Dermis blood vessel endothelial cell (primary cell): Measurements from ENCODE around the gene TMEM131L. TPM values are rescaled to one million over a fixed set of nuclear protein-coding genes. Genes with fewer than 3 reads are reported as not detected.
"Not testable (repeated sequence)": the region's sequence is repeated elsewhere in the genome, so short reads cannot be mapped to it uniquely, and the experiment has no call there.

Experiments
- DNase-seq: peaks from one replicate; pipeline ENCODE4 v3.0.0; 2010
- total RNA-seq: library from RNA; depleted of rRNA; stranded (reverse); fragments of >200 nt; gene quantifications from 2 replicates; pipeline ENCODE4 v1.2.3, GENCODE V29; 2014

TMEM131L gene
- total RNA-seq, 1 donor from 2014 or later: 16.2 TPM

GRCh38 chr4:153655002-153655541 lies 188.9 kb downstream of the TMEM131L start:
- DNase-seq: no peak

- DNase-seq: no peak
Observed at GRCh38 chr4:153655928-153656327, 189.8 kb downstream of the TMEM131L start.

- DNase-seq: peak; percentile 80
Observed at GRCh38 chr4:153661215-153661822, 195.2 kb downstream of the TMEM131L start.

- no peak for DNase-seq
Observed at GRCh38 chr4:153661908-153662307, 195.7 kb downstream of the TMEM131L start.

DNA sequence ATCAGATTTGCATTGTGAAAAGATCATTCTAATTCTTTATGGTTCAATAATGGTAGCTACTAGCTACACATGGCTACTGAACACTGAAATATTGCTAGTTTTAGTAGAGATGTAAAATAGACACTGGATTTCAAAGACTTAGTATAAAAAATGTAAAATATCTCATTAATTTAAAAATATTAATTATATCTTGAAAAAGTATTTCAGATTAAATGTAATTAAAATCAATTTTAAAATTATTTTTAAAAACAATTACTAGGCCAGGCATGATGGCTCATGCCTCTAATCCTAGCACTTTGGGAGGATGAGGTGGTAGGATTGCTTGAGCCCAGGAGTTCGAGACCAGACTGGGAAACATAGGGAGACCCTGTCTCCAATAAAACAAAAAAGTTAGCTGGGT lies 197.5 kb downstream of the TMEM131L start:
- no peak for DNase-seq

DNA sequence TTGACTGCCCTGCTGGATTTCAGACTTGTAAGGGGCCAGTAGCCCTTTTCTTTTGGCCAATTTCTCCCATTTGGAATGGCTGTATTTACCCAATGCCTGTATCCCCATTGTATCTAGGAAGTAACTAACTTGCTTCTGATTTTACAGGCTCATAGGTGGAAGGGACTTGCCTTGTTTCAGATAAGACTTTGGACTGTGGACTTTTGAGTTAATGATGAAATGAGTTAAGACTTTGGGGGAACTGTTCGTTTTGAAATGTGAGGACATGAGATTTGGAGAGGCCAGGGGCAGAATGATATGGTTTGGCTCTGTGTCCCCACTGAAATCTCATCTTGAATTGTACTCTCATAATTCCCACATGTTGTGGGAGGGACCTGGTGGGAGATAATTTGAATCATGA lies 200.3 kb downstream of the TMEM131L start:
- not testable (repeated sequence) for DNase-seq

DNA sequence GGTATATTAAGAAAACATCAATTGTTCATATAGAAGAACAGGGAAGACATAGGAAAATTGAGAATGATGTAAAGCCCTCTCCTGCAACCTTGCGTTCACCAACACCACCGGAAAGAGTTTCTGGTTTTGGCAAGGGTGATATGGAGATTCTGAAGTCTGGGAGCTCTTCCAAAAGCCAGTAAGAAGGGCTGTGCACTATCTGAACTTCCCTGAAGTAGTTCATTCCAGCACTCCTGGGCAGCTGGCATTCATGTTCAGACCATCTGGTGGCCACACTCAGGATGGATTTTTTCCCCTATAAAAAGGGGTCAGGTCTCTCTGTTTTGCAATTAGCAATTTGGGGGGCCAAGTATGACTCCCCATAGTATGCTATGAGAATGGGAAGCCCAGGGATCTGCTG lies 202.5 kb downstream of the TMEM131L start:
- no peak for DNase-seq

GRCh38 chr4:153669838-153670237 lies 203.7 kb downstream of the TMEM131L start:
- DNase-seq: no peak

GRCh38 chr4:153676486-153676885 lies 210.3 kb downstream of the TMEM131L start:
- DNase-seq: peak; percentile 24

DNA sequence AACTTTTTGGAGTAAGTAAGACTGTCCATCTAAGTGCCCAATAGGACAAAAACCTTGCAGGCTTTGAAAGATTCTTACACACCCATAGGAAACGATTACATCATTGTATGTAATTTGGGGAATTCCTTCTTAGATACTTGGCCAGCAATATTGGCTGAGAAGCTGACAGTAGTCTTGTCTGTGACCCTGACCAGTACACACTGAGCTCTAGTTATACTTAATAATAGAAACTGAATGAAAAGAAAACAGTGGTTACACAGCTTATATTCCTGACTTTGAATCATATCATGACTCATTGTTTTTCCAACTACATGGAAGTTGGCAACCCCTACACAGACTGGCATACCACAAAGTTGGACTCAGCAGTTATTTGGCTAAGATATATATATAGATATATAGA lies 210.8 kb downstream of the TMEM131L start:
- peak; percentile 84 for DNase-seq

GRCh38 chr4:153679486-153679885 lies 213.3 kb downstream of the TMEM131L start:
- DNase-seq: no peak

DNA sequence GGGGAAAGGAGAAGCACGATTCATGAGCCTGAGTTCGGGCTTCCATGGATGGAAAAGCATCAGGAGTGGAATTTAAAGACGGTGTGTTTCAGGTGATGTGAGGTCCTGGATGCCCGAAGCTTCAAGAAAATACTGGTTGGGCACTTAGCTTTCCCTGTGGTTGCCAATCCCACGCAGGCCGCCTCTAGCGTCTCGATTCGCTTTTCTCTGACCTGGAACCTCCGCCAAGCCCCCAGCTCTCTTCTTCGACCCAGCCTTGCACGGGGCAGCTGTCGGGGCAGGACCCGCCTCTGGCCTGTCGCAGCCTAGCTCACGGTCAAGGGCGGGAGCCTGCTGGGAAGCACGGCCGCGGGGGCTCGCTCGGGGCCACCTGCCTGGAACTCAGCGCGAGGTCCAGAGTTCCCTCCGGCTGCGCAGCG lies 217.6 kb downstream of the TMEM131L start:
- DNase-seq: no peak

DNA sequence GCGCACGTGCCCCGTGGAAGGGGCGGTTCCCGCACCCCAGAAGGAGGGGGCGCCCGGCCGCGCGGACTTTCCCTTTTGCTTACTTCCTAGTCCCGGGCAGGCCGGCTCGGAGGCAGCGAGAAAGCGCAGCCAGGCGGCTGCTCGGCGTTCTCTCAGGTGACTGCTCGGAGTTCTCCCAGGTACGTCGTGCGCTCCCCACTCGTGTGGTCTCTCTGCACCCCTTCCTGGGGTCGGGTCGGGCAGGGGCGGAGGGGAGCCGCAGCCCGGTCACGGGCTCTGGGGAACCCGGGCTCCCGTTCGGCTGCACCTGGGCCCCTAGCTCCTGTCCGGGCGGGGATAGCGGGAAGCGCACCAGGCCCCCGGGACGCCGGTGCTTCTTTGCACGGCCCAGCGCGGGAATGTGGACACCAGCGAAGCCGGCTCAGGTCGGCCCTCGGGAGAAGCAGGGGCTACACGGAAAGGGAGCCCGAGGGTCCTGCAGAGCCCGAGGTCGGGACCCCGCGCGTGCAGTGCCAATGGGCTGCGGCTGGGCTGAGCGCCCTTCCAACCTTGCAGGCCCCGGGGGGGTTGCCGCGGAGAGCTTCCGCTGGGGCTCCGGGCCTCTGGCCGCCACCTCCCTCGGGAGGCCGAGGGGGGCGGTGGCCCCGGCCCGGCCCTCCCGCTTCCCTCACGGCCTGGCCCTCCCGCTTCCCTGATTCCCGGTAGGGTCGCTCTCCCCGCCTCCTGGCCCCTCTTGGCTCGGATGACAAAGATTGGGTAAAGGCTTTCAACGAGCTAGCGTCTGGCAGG lies 218.2 kb downstream of the TMEM131L start, which contains the start of gene TLR2:
Gene TLR2, plus strand, starts transcription at position 99 of the 789 bp plus-strand sequence. CDS start 18,628 bp downstream, outside the sequence.
- DNase-seq: peak; percentile 41

DNA sequence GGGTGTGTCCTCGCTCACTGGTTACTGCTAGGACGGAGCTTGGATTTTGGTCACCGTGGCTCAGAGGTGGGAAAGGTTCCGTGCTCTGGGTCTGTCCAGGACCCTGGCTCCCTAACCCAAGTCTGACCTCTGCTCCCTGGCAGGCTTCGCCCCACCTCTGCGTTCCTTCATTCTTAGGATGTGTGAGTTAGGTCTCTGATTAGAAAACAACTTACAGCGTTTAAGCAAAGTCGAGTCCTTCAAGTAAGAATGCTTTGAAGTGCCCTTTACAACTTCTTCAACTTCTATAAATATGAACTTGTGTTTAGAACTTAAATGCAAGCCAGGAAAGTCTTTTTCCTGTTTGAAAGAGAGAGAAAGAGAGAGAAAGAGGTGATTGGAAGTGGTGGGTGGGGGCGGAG lies 218.8 kb downstream of the TMEM131L start:
- DNase-seq: no peak

Other genes starting within 250 kb of the TMEM131L start
- gene MND1, start 121.7 kb upstream of the TMEM131L start, total RNA-seq: 2.4 and 5.6 TPM in 2 replicates
- gene TLR2, start 217.9 kb downstream of the TMEM131L start, total RNA-seq: 0.51 and 1.9 TPM in 2 replicates